Measurements from ENCODE around the gene TNRC6C. TPM values are rescaled to one million over a fixed set of nuclear protein-coding genes. Genes with fewer than 3 reads are reported as not detected.

TNRC6C gene
- total RNA-seq, 1 donor from 2014 or later: 28.7 TPM

DNA sequence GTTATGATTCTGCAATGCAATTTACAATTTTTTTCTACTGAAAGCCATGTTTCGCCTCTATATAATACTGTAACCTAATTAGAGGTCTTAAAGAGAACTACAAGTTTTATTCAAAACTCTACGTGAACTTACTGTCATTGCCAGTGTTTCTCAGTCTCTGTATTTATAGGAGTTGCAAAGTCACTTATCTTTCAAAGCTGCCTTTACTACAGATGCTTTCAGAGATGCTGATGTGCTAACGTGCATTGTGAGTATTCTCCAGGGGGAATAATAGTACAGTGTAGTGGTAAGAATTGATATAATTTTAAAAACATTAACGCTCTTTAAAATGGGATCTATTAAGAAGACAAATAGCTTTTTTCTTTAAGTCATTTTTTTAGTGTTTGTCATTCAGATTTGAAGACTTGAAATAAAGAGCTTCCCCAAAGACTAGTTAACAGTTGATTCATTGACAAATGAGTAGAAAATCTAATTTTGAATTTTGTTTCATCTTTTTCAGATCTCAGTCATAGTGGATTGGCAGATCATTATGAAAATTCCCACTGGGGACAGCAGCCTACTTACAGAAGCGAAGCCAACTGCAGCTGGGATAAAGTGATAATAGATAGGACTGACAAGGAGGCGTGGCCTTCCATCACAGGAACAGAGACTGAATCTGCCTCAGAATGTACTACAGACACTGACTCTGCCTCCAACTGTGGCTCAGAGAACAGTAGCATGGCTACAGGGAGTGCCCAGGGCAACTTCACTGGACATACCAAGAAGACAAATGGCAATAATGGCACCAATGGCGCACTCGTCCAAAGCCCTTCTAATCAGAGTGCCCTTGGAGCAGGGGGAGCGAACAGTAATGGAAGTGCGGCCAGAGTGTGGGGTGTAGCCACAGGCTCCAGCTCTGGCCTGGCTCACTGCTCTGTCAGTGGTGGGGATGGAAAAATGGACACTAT lies 90.1 kb downstream of the TNRC6C start:
- DNase-seq (ENCODE audit: extremely low spot score, unreplicated experiment): peak; percentile 70
- no peak overlapping the region for H3K4me3 Mint-ChIP-seq (ENCODE audit: unreplicated experiment)
- H3K36me3 Mint-ChIP-seq (ENCODE audit: unreplicated experiment): peaks cover 39% of the 10 kb centered on the region
- TF ChIP-seq, protein P1, sequence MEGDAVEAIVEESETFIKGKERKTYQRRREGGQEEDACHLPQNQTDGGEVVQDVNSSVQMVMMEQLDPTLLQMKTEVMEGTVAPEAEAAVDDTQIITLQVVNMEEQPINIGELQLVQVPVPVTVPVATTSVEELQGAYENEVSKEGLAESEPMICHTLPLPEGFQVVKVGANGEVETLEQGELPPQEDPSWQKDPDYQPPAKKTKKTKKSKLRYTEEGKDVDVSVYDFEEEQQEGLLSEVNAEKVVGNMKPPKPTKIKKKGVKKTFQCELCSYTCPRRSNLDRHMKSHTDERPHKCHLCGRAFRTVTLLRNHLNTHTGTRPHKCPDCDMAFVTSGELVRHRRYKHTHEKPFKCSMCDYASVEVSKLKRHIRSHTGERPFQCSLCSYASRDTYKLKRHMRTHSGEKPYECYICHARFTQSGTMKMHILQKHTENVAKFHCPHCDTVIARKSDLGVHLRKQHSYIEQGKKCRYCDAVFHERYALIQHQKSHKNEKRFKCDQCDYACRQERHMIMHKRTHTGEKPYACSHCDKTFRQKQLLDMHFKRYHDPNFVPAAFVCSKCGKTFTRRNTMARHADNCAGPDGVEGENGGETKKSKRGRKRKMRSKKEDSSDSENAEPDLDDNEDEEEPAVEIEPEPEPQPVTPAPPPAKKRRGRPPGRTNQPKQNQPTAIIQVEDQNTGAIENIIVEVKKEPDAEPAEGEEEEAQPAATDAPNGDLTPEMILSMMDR (IDR thresholded peaks at IDR 0.05): no peak
- no peaks in the 10 kb centered on the region for H3K4me1 Mint-ChIP-seq (ENCODE audit: unreplicated experiment)
- H3K9me3 Mint-ChIP-seq (ENCODE audit: unreplicated experiment): peaks cover 4% of the 10 kb centered on the region
- H3K27me3 Mint-ChIP-seq (ENCODE audit: unreplicated experiment): no peaks in the 10 kb centered on the region
- H3K27ac Mint-ChIP-seq (ENCODE audit: unreplicated experiment): no peak overlapping the region

DNA sequence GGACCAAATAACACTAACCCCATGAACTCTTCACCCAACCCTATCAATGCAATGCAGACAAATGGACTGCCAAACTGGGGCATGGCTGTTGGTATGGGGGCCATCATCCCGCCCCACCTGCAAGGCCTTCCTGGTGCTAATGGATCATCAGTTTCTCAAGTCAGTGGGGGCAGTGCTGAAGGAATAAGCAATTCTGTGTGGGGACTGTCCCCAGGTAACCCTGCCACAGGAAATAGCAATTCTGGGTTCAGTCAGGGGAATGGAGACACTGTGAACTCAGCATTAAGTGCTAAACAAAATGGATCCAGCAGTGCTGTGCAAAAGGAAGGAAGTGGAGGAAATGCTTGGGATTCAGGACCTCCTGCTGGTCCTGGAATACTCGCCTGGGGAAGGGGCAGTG lies 91.1 kb downstream of the TNRC6C start:
- H3K27me3 Mint-ChIP-seq (ENCODE audit: unreplicated experiment): no peaks in the 10 kb centered on the region
- H3K4me3 Mint-ChIP-seq (ENCODE audit: unreplicated experiment): no peak overlapping the region
- no peaks in the 10 kb centered on the region for H3K4me1 Mint-ChIP-seq (ENCODE audit: unreplicated experiment)
- H3K36me3 Mint-ChIP-seq (ENCODE audit: unreplicated experiment): peaks cover 39% of the 10 kb centered on the region
- DNase-seq (ENCODE audit: extremely low spot score, unreplicated experiment): peak; percentile 42
- H3K9me3 Mint-ChIP-seq (ENCODE audit: unreplicated experiment): peaks cover 4% of the 10 kb centered on the region
- TF ChIP-seq, protein P1 (IDR thresholded peaks at IDR 0.05): no peak
- H3K27ac Mint-ChIP-seq (ENCODE audit: unreplicated experiment): no peak overlapping the region

- Mint-ChIP-seq H3K27ac (ENCODE audit: unreplicated experiment) (no peak overlapping the region), H3K9me3 (ENCODE audit: unreplicated experiment) (no peaks in the 10 kb centered on the region), H3K36me3 (ENCODE audit: unreplicated experiment) (peaks cover 39% of the 10 kb centered on the region), H3K4me1 (ENCODE audit: unreplicated experiment) (no peaks in the 10 kb centered on the region), H3K4me3 (ENCODE audit: unreplicated experiment) (no peak overlapping the region), H3K27me3 (ENCODE audit: unreplicated experiment) (no peaks in the 10 kb centered on the region)
- TF ChIP-seq, protein P1 (IDR thresholded peaks at IDR 0.05): no peak
- peak; percentile 66 for DNase-seq (ENCODE audit: extremely low spot score, unreplicated experiment)
Observed at GRCh38 chr17:78051186-78051972, 92.9 kb downstream of the TNRC6C start.

DNA sequence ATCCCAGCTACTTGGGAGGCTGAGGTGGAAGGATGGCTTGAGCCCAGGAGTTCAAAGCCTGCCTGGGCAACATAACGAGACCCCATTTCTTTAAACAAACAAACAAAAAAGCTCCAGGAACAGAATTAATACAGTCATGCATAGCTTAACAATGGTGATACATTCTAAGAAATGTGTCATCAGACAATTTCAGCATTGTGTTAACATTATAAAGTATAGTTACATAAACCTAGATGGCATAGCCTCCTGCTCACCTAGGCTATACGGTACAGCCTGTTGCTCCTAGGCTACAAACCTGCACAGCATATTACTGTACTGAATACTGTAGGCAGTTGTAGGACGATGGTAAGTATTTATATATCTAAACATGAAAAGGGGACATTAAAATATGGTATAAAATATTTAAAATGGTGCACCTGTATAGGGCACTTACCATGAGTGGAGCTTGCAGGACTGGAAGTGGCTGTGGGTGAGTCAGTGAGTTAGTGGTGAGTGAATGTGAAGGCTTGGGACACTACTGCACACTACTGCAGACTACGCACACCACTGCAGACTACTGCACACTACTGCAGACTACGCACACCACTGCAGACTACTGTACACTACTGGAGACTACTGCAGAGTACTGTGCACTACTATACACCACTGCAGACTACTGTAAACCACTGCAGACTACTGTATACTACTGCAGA lies 95.4 kb downstream of the TNRC6C start:
- Mint-ChIP-seq H3K27ac (ENCODE audit: unreplicated experiment) (no peak overlapping the region), H3K4me3 (ENCODE audit: unreplicated experiment) (no peak overlapping the region), H3K4me1 (ENCODE audit: unreplicated experiment) (peaks cover 6% of the 10 kb centered on the region), H3K36me3 (ENCODE audit: unreplicated experiment) (peaks cover 28% of the 10 kb centered on the region), H3K9me3 (ENCODE audit: unreplicated experiment) (no peaks in the 10 kb centered on the region), H3K27me3 (ENCODE audit: unreplicated experiment) (no peaks in the 10 kb centered on the region)
- DNase-seq (ENCODE audit: extremely low spot score, unreplicated experiment): no peak
- TF ChIP-seq, protein P1 (IDR thresholded peaks at IDR 0.05): no peak
